Stimulated activated CD4-positive, alpha-beta T cell treated with anti-CD3 and anti-CD28 coated beads, Interleukin-2, amount 100 ng/mL, for 48 hours (primary cell): ENCODE results near the gene PDGFRB.

Source experiments
- DNase-seq, 2 donors: peaks; one replicate each; pipeline ENCODE4 v3.0.0-alpha.2; 2020

PDGFRB gene

DNA sequence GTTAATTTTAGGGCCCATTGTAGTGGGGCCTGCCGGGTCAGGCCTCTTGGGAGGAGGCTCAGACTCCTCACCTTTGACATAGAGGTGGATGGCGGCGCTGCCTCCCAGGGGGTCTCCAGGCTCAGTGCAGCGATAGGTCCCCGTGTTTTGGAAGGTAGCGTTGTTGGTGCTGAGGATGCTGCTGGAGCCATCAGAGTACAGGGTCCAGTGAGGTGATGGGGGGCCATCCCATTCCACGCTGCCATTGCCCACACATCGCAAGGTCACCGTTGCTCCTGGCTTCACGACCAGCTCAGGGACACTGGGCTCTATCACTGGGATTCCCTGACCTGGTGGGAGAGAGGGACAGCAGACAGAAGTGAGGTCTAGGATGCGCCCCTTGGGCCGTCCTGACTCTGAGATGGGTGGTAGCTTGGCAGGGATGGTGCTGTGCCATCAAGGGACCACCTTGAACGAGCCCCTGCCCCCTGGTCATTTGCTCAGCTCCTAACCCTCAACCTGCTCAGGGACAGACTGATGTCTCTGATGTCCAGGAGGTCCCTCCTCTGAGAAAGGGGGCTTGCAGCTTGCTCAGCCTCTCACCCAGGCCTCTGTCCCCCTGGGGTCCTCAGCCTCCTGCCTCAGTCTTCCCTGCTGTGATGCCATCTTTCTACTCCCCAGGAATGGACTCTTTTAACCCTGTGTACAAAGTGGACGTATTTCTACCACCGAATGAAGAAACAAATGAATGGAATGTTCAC lies 74.8 kb downstream of the PDGFRB start:
- no peak for DNase-seq

DNA sequence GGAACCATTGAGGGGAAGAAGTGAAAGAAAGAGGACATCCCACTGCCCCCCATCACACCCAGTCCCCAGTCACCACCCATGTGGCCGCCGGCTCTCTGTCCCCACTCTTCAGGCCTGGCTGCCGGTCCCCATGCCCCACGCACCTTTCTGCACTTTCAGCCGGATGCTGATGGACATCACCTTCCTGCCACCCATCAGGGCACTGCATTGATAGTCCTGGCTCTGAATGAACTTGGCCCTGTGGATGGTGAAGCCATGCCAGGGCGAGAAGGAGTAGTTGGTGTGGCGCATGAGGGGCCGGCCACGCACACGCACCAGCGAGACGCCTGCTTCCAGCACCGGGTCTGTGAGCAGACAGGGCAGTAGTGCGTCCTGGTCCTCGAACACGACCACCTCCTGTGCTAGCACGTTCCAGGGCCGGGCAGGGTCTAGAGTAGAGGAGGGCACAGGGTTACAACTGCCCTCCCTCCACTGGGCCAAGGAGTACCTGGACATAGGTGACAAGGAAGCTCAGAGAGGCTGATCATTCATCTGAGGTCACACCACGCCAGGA lies 75.7 kb downstream of the PDGFRB start:
- no peak for DNase-seq

- no peak for DNase-seq
Observed at GRCh38 chr5:150078802-150079689, 76.6 kb downstream of the PDGFRB start.

GRCh38 chr5:150077996-150078801 lies 77.4 kb downstream of the PDGFRB start:
- no peak for DNase-seq

GRCh38 chr5:150077060-150077459 lies 78.6 kb downstream of the PDGFRB start:
- no peak for DNase-seq

DNA sequence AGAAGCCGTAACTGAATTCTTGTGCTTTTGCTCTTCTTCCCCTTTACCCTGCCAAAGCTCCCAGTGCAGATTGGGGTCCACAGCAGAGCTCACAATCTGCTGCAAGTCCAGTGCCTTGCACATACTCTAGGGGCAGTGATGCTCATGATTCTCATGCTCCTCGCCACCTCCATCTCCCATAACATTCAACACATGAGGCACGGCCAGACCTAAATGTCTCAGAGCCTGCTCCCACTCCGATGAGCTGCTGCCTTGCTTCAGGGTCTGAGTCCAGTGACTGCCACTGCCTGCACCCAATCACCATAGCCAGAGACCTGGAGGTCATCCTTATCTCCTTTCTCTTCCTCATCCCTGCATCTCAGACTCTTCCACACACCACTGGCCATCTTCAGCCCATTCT lies 79.8 kb downstream of the PDGFRB start:
- DNase-seq: no peak

DNA sequence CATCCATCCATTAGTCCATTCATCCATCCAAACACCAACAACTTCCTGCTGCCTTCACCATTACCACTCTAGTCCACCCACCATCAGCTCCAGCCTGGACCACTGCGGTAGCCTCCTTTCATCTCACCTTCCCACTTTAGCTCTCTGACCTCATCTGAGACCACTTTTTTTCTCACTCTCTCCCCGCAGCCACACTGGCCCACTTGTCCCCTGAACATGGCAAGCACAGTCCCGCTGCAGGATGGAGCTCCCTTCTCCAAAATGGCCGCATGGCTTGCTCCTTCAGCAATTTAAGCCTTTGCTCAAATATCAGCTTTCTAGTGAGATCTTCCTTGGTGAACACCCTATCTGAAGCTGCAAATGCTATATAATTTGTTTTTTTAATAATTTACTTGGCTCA lies 80.4 kb downstream of the PDGFRB start:
- no peak for DNase-seq

DNA sequence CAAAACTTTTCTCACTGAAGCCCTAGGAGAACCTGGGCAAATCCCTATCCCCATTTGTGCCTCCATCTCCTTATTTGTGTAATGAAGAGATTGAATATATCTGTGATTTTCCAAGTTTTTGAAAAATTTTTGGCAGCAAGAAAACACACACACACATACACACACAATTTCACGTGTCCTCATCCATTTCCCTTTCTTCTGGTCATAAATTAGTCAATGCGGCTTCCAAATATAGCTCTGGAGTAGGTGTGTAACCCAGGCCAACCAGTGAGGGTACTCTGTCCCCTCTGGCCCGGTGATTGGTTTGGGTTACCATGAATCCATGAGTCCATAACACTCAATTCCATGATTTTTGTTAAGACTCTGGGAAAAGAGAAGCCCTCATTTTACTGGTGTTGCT lies 82.0 kb downstream of the PDGFRB start:
- DNase-seq: no peak

DNA sequence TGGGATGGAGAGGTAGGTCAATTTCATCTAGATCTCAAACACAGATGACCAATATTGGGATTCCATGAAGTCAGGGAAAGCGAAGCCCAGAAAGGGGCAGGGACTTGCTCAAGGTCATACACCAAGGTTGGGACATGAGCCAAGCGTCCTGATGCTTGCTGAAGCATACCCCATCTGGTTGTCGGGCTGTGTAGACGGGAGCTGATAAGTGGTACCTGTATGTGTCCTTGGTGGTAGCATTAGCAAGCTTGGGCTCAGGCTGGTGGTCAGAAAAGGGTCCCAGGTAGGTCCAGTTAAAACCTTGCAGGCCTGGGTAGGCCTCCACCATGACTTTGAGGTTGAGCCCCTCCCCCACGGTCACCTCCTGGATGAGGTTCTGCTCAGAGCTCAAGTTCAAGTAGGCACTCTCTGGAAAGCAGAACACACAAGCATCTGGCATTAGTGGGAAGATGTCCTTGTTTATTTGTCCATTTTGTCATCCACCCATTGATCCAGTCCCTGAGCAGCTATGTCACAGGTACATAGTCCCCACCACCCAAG lies 82.5 kb downstream of the PDGFRB start:
- no peak for DNase-seq

- no peak for DNase-seq
Observed at GRCh38 chr5:150070821-150071220, 84.8 kb downstream of the PDGFRB start.

GRCh38 chr5:150069672-150070627 lies 85.7 kb downstream of the PDGFRB start:
- DNase-seq: no peak

DNA sequence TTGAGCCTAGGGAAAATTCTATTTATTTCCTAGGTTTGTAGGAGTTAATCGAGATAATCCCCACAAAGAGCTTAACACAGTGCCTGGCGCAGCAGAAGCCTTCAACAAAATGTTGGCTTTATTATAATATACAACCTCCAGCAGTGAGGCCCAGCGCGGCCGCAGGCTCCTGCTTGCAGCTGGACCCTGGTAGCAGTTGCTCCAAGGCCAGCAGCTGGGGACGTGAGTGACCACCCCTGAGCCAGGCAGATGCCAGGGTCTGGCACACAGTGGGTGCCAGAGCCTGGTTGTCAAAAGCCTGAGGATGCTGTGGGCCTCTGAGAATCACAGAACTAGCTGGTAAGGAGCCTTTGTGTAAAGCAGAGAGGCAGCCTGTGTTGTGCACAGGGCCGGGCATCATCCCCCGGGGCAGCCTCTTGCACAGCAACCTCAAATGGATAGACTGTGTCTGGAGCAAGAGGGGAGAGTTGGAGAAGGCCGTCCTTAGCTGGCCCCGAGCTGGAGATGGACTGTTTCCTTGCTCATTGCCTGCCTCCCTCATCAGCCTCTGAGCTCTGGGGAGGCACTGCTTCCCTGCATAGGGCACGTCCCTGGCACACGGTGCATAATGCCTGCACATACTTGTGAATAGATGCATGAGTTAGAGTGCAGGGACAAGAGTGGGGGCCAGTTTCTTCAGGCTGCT lies 86.5 kb downstream of the PDGFRB start:
- no peak for DNase-seq

GRCh38 chr5:150068472-150068871 lies 87.2 kb downstream of the PDGFRB start:
- DNase-seq: no peak

- no peak for DNase-seq
Observed at GRCh38 chr5:150068071-150068470, 87.6 kb downstream of the PDGFRB start.

GRCh38 chr5:150067405-150067960 lies 88.2 kb downstream of the PDGFRB start:
- no peak for DNase-seq

- DNase-seq: no peak
Observed at GRCh38 chr5:150066901-150067396, 88.7 kb downstream of the PDGFRB start.

- DNase-seq: no peak
Observed at GRCh38 chr5:150066436-150066835, 89.2 kb downstream of the PDGFRB start.

DNA sequence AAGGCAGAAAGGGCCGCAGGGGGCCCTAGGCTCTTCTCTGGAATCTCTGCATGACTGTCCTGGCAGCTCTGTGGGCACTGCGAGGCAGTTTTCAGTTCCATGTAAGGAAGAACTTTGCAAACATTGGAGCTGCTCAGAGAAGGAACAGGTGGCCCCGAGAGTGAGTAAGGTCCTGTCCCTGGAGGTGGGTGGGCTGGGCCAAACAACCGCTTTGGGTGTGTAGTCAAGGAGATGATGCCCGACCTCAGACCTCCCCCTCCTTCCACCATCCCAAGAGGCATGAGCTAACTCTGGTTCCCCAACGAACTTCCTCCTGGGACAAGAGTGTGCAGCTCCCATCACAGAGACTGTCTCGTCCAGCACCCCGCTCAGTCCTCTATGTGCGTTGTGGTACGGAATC lies 89.8 kb downstream of the PDGFRB start:
- no peak for DNase-seq

GRCh38 chr5:150065346-150065745 lies 90.3 kb downstream of the PDGFRB start:
- no peak for DNase-seq

DNA sequence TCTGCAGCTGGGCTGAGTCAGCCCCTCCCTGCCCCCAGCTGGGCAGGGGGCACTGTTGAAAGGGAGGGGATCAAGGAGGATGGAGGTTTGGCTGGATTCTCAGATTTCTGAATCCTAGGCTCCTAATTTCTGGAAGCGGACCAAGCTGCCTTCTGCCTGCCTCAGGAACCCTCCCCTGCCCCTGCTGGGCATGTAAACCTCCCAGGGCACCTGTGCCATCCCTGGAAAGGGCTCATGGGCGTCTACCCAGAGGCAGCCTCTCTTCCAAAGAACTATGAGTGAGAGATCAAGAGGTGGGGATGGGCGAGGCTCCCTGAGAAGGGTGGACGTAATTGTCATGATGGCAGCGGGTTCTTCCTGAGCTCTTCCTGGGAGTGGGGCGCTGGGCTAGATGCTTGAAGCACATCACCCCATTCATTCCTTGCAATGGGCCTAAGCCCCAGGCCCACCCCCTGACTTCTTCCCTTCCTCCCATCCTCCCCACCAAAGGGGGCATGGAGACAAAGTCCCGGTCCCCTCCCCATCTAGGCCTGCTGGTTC lies 90.9 kb downstream of the PDGFRB start:
- no peak for DNase-seq
